GM18508 (cell line): ENCODE data around the gene FAM9C.
"Not testable (repeated sequence)": the region's sequence is repeated elsewhere in the genome, so short reads cannot be mapped to it uniquely, and the experiment has no call there.

Experiments used
- ATAC-seq: cut with Tn5 transposase; IDR thresholded peaks from one replicate; pipeline ENCODE4 v1.9.1; 2021; ENCODE audit warnings: moderate number of reproducible peaks; ENCODE audit not compliant: insufficient read depth, unreplicated experiment

FAM9C gene

GRCh38 chrX:13077168-13077567 lies 32.7 kb upstream of the FAM9C start:
- no peak for ATAC-seq

DNA sequence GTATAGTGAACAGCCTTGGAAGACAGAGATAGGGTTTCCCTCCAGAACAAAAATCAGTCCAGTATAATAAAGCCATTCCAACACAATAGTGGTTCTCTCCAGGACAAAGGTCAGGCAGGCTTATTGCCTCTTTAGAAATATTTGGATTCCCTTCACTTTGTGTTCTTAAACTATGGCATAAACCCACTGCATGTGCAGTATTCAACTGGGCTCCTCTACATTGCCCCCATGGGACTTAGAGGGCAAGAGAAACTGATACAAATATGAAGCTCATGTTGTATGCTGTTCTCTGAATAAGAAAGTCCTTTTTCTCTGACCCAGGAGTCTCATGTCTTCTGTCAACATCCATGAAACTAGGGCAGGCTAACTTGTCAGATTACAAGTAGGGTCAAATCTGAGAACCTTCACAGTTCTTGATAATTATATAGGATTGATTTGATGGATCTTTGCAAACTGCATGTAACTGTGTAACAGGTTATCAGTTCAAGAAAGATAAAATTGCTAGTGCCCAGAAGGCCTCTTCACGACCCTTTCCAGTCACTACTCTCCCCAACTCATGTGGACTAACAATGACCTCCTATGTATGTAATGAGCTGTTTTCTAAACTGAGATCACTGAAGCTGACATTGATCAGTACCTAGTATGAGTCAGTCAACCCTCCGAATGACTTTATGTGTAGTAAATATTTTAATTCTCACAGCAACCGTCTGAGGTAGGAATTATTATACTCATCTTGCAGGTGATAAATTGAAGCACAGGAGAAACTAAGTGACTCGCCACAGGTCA lies 31.9 kb upstream of the FAM9C start:
- ATAC-seq = peak; percentile 47

DNA sequence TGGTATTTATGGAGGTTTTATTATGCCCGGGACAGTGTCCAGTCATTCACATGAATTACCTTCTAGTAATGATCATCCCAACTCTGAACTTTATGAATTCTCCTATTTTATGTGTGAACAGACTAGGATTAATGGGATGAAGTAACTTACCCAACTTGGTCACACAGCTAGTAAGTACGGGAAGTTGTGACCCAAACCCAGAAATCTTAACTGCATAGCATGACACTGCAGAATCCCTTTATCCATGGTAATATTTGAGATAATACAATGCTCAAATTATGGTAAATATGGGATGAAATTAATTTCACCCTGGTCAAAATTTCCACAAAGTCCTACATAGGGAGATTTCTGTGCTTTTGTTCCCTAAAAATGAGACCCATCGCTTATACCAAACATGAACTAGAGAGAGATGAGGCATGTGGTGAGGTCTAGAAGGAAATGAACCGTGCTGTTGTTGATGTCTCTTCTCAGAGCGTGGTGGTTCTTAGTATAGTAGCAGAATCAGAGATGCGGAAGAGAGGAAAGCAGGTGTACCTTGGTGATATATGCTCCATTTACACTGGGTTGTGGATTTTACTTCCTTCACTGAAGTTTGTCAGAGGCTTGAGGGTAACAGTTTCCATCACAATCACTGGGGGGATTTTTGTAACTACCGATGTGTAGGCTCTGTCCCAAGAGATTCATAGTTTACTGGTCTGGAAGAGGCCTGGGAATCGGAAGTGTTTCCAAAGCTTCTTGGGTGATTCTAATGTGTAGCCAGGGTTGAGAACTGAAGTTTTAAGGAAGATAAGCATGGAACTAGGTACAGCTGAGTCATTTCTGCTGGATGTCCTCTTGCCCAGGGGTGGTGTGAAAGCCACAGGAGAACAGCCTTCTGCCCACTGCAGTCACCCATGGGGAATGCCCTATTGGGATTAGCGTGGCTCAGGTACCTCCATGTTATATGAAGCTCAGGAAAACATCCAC lies 30.2 kb upstream of the FAM9C start:
- peak; percentile 67 for ATAC-seq

DNA sequence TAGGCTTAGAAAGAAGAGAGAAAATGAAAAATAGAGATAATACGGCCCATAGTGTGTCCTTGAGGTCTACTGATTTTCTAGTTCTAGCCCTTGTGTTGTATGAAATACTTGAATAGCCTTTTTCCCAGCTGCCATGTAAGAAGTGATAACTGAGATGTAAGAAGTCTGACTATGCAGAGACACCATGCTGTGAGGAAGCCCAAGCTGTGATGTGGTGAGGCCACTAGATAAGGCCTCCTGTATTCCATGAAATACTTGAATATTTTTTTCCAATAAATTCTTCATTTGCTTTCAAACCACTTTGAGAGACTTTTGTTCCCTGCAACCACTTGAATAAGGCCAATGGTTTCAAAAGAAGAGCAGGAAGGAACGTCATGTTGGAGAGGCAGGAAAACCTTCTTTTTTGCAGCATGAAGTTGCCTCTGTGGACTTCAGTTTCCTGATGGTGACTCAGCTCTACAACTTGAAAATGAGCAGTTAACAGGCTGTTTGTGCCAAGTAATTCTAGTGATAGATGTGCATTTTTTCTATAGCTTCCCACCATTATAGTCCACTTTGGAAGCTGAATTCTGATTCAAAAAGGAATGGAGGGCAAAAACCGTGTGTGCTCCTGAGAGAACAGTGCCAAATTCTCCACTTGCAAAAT lies 25.5 kb upstream of the FAM9C start:
- no peak for ATAC-seq

- ATAC-seq = no peak
Measured at GRCh38 chrX:13068651-13069050, 24.2 kb upstream of the FAM9C start.

GRCh38 chrX:13067773-13068172 lies 23.4 kb upstream of the FAM9C start:
- no peak for ATAC-seq

DNA sequence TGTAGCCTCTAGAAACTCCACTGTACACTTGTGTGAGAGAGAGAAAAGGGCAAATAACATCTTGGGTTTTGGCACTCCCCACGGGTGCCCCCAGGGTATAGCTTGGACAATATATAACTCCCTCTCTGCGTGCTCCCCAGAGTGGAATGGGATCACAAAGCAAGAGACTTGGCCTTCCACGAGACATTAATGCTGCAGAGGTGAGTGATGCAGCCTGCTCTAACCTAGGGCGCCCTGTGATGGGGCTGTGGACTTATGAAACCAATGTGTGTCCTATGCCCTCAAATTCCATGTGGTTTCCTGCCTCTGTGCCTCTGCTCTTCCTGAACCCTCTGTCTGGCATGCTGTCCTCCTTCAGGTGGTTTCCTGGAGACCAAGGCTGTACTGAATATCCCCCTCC lies 22.0 kb upstream of the FAM9C start:
- no peak for ATAC-seq

DNA sequence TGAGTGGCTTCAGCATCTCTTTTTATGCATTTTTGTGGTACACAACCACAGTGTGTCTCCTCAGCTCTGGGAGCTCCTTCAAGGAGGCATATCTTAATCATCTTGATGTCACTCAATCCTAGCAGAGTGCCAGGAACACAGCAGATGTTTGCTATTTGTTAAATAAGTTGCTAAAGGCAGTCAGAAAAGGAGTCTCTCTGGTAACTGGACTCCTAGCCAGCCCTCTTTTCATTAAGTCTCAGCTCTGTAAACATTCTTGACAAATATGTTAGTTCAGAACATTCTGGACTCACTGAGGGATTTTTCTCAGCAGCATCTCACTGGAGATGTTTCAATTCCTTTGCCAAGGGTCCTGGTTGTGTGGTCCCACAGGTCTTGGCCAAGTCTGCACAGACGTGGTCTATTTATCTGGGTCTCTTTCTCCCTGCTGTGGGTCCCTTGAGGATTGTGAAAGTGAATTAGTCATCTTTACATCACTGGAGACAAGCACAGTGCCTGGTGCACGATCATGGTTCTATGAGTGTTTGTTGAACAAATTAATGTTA lies 20.3 kb upstream of the FAM9C start:
- ATAC-seq = no peak

DNA sequence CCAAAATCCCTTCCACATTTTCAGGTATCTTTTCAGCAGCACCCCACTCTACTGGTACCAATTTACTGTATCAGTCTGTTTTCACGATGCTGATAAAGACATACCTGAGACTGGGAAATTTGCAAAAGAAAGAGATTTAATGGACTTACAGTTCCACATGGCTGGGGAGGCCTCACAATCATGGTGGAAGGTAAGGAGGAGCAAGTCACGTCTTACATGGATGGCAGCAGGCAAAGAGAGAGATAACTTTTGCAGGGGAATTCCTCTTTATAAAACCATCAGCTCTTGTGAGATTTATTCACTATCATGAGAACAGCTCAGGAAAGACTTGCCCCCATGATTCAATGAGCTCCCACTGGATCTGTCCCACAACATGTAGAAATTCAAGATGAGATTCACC lies 18.7 kb upstream of the FAM9C start:
- ATAC-seq = not testable (repeated sequence)

- not testable (repeated sequence) for ATAC-seq
Measured at GRCh38 chrX:13062331-13062730, 17.9 kb upstream of the FAM9C start.

DNA sequence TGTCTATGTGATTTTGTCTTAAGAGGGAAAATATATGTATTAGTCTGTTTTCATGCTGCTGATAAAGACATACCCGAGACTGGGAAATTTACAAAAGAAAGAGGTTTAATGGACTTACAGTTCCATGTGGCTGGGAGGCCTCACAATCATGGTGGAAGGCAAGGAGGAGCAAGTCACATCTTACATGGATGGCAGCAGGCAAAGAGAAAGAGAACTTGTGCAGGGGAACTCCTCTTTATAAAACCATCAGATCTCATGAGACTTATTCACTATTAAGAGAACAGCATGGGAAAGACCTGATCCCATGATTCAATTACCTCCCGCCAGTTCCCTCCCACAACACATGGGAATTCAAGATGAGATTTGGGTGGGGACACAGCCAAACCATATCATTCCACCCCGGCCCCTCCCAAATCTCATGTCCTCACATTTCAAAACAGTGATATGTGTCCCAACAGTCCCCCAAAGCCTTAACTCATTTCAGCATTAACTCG lies 16.8 kb upstream of the FAM9C start:
- ATAC-seq = not testable (repeated sequence)

DNA sequence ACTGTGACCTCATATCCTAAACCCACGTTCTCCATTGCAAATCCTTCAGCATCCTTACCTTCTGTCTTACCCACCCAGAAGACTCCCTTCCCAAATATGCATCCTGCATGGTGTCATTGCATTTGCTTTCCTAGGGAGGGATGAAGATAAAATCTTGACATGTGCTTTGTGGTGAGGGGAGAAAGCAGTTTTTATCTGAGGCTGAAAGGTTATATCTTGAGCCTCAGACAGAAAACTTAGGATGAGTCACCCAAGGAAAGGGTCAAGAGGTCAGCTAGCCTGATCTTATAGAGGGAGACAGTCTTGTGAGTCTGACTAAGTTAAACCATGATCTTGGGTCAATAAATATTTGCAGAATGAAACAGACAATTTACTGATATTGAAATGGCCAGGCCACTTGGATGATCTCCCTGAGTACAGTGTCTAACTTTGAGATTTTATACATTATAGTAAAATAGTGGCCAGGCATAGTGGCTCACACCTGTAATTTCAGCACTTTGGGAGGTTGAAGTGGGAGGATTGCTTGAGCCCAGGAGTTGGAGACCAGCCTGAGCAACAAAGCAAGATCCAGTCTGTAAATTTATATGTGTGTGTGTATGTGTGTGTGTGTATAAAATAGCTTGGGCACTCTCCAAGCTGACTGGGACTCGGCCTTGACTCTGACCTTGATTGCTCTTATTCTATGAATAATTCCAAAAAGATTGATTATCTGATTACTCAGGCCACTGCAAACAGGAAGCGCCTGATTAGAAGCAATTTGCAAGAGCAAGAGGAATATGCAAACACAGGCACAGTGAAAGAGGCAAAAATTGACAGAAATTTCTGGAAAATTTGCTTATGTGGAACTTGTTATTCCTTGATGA lies 15.4 kb upstream of the FAM9C start:
- ATAC-seq = no peak

DNA sequence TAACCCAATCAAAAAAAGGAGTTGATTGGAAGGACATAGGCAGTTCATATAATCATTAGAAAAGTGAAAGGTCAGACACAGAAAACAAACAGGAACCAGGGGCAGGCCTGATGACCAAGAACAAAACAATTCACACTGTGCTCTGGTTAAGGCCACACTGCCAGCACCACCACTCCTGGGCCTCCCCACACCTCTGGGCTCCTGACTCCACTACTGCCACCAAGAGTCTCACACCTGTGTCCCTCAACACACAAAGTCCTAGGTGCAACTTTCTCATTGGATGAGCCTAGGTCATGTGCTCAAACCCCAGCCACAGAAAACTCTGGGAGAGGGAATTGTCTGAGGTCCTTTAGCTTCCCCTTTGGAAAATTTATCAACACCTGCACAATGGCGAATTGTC lies 11.1 kb upstream of the FAM9C start:
- no peak for ATAC-seq

DNA sequence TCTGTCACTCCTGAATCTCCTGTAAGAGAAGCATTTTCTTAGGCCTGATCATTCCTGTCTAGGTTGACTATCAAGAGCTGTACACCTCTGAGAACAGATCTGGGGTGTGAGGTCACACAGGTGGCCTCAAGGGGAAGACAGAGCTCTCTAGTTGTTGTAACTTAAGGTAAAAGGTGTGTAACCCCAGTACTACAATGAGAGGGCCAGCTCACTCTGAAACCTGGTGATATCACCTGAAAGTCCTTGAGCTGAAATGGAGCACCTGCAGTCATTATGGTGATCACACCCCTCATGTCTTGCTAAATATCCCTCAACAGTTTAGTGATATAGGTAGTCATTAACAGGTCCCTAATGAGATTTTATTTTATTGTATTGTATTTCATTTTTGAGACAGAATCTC lies 8.8 kb upstream of the FAM9C start:
- no peak for ATAC-seq

GRCh38 chrX:13051529-13052172 lies 7.2 kb upstream of the FAM9C start:
- ATAC-seq = peak; percentile 74

GRCh38 chrX:13051167-13051528 lies 6.7 kb upstream of the FAM9C start:
- no peak for ATAC-seq

- no peak for ATAC-seq
Measured at GRCh38 chrX:13050151-13050550, 5.7 kb upstream of the FAM9C start.

GRCh38 chrX:13048280-13048679 lies 3.9 kb upstream of the FAM9C start:
- ATAC-seq = no peak

DNA sequence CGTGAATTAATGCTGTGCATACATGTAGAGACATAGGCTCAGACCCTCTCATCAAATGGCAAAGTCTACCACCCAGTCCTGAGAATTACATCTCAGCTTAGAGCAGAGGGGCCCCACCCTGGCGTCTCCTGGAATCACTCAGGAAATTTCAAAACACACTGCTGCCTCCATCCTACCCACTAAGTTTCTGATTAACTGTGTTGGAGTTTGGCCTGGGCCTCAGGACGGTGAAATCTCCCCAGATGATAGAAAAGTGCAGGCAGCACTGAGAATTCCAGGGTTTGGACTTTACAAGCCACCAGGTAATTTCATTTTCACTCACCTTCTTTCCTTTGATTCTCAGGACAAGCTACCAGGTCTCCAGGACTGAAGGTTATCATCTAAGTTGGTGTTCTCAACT lies 3.3 kb upstream of the FAM9C start:
- ATAC-seq = no peak
